Stromal cell of bone marrow (primary cell): ENCODE data around the gene PROM1.

ENCODE experiments used
- DNase-seq: peaks from one replicate; pipeline ENCODE4 v3.0.0-alpha.2; 2012; ENCODE audit warnings: low read depth

PROM1 gene, protein sequence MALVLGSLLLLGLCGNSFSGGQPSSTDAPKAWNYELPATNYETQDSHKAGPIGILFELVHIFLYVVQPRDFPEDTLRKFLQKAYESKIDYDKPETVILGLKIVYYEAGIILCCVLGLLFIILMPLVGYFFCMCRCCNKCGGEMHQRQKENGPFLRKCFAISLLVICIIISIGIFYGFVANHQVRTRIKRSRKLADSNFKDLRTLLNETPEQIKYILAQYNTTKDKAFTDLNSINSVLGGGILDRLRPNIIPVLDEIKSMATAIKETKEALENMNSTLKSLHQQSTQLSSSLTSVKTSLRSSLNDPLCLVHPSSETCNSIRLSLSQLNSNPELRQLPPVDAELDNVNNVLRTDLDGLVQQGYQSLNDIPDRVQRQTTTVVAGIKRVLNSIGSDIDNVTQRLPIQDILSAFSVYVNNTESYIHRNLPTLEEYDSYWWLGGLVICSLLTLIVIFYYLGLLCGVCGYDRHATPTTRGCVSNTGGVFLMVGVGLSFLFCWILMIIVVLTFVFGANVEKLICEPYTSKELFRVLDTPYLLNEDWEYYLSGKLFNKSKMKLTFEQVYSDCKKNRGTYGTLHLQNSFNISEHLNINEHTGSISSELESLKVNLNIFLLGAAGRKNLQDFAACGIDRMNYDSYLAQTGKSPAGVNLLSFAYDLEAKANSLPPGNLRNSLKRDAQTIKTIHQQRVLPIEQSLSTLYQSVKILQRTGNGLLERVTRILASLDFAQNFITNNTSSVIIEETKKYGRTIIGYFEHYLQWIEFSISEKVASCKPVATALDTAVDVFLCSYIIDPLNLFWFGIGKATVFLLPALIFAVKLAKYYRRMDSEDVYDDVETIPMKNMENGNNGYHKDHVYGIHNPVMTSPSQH

DNA sequence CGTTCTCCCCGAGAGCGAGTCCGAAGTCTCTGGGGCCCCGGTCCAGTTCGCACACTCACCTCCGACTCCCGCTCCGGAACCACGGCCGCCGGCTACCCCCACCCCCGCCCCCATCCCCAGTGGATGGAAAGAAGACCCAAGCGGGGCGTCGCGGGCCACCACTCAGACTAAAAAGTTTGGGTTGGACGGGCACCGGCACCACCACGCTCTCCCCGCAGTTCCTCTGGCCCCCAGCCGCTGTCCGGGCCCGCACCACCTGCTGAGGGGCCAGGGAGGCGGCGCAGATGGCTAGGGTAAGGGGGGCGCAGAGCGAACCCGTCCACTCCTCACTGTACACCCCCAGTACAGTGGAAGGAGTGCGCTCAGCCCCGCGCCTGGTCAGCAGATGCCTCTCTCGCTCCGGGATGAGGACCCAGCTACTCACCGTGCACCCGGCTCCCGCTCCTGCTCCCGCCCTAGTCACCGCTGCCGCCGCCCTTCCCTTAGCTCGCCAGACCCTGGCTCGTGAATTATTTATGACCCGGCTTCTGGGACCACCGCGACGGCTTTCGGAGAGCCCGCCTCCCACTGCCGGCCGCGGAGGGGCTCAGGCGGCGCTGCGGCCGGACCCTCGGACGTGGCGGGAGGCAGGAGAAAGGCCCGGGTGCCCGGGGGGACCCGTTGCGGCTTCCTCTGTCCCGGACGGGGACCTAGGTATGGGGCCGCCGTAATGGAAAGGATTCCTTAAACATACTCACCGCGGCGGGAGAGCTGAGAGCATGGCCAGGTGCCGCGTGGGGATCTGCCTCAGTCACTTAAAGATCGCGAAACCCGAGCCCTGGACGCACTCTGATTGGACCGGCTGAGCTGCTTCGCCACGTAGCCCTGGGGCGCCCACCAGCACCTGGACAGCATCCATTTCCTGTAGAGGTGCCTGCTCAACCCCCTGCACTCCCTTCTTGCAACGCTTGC, at the start of gene PROM1:
Gene PROM1, minus strand, starts transcription at position 783 of the 951 bp plus-strand sequence. CDS start 8,117 bp downstream, outside the sequence.
- no peak for DNase-seq

DNA sequence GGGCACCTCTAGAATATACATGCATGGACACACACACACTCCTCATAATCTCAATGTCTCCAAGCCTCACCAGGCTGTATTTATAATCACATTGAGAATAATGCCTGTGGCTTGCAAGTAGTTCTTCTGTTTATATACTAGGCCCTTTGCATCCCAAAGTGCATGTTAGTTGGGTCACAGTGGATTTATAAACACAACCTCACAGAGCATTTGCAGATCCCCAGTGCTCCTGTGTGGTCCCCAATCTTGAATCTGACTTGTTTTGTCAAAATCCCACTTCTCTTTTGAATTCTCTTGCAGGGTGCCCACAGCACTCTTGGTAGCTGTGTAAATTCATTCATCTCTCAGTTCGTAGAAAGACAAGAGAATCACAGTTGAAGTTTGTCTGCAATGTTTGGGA, 49.6 kb upstream of the PROM1 start:
- no peak for DNase-seq

DNA sequence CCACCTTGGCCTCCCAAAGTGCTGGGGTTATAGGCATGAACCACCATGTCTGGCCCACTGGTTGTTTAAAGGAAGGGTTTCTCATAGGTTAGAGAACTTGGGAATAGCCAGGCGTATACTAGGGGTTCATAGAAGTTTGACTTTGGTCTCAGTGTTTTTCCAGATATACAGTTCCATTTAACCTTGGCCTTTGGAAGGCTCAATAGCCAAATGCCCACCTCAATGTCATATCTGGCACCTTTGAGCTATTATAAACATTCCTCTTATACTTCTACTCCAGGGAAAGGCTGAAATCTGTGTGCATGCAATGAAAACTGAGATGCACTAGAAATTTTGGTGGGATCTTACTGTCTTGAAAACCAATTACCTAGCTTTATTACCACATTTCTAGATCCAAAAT, 47.5 kb upstream of the PROM1 start:
- DNase-seq = no peak

DNA sequence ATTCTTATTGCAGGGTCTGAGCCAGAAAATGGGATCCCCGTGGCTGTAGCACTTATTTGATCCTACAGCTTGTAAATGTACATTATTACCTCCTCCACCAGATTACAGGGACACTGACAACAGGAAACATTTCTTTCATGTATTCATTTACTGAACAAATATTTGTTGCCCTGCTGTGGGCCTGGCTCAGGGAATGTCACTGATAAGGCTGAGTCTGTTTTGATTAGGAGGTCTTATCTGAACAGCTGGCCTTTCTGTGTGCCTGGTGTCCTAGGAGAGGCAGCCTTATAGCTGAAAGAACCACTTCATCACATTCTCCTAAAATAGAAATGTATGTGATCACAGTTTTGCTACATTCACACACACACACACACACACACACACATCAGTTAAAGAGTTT, 45.5 kb upstream of the PROM1 start:
- no peak for DNase-seq

DNA sequence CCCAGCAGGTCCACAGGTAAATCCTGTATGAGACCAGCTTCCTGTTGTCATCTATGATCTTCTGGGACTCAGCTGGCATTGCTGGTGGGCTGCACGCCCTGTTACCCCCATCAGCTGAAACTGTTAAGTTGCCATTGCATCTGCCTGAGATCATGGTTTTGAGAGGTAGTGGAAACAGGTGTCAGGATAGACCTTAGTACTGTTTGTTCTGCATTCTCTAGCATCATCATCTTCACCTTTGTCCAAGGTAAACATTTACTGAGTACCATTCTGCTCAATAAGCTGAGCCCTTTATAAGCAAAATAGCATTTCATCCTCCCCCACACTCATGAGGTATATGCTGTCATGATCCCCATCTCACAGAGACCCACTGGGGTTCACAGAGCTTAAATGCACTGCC, 42.9 kb upstream of the PROM1 start:
- DNase-seq = no peak

DNA sequence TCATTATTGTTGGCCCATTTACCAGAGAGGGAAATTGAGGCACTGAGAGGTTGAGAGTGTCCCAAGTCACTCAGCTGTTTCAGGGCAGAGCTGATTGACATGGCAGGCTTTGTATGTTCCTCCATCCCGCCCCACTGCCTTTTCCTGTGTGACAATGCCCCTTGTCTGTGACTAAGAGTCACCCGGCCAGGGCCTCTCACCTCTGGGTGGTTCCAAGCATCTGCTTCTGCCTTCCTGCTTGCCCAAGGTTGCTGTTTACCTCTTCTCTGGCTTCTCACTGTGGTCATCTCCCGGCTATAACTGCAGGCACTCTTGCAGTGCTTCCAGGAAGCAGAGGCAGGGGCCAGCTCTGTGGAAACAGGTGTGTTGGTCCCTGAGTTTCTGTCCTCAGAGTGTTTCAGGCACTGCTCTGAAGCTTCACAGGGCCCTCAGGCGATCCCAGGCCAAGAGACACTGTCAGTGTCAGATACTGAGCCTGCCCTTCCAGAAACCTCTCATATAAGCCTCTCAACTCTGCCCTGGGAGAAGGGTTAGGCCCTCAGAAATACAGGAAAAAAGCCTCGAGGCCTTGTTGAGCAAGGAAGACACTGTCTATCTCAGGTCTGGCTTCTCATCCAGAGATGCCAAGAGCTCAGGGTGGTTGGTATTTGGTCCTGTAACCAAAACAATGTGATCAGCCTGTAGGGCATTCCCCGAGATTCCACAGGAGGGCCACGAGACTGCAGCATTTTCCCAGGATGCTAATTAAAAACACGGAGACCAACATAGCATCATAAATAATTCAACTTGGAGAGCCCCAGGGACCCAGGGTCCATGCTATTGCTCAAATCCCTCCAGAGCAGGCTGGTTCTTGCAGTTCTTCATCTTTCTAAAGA, 42.0 kb upstream of the PROM1 start:
- no peak for DNase-seq

DNA sequence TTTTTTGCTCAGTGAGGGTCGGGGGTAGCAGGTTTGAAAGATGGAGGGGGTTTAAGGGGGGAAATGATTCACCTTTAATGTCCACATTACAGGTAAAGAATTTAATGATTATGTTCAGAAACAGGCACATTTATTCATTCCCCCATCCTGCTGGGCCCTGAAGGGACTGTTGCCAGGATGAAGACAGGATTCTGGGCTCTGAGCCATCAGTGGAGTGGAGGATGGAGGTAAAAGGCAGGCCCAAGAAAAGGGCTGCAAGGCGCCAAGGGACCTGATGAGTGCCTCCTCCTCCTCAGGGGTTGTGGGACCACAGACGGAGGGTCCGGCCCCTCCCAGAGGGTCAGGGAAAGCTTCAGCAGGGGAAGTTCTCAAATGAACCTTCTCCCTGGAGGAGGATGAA, 40.4 kb upstream of the PROM1 start:
- DNase-seq = no peak

DNA sequence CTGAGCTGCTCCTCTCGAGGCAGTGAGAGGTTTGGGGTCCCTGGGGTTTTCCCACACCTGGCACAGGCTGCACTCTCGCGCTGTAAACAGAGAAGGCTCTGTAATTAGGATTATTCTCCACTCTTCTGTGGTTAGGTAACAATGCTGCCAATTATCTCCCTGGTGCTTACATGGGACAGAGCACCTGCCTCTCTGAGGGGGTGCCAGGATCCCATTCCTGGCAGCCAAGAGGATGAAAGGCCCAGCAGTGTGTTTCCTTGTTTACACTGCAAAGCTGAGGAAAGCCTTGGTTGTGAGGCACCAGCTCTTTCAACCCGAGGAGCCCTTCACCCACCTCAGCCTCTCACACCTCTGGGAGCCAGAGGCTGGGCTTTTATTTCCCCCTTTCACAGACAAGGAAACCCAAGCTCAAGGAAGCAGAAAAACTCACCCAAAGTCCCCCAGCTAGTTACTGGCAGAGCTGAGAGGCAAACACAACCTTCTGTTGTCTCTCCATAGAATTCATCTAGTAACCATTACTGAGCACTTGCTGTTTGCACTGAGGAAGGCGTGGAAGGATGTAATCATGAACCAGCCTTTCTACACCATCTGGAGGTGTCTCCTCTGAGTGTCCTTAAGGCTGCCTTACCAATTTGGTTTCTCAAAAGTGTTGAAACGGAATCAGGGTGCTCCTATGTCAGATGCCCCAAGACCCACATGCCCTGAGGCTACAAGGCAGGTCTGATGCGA, 39.7 kb upstream of the PROM1 start:
- no peak for DNase-seq

DNA sequence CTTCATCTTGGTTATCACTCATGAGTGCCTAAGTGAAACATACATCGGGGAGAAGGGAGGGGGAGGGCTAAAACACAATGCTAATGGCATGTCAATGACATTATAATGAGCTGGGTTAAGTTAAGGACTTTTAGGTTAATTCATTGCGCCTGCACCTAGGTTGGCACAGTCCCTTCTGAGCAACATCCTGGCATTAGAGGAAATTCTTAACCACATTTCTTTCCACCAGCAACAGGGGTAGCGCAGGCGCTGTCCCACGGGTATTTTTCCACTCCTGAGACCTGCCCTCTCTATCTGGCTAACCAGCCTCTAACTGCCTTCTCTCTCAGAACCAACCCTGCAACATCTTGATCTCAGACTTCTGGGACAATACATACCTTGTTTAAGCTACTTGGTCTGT, 39.0 kb upstream of the PROM1 start:
- no peak for DNase-seq

DNA sequence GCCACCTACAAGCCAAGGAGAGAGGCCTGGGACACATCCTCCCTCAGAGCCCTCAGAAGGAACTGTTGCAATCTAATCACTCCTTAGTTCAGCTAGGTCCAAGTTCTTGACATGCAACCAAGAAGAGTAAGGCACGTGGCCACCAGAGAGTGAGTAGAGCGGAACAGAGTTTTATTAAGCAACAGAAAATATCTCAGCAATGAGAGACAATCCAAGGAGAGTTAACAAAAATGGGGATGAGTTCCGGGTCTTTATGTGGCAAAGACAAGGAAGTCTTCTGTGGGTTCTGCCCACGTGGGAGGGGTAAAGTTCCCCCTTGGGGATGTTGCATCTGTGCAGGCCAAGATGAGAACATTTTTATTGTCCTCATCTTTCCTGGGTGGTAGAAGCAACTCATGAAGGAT, 38.5 kb upstream of the PROM1 start:
- no peak for DNase-seq

DNA sequence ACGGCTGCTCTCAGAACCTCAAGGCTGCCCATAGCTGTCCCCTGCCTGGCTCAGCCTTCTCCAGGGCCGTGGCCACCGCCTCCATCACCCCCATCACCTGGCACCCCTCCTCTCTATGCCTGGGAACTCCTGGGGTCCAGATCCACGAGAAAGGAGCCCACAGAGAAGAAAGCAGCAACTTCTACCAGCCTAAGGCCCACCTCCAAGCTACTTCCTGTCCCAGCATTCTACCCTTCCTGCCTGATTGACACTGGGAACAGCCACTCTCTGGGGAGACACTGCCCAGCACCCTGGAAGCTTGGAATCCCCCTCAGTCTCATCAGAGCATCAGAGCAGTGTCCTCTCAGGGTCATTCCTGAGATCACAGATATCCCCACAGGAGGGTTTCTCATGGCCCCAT, 36.9 kb upstream of the PROM1 start:
- no peak for DNase-seq

DNA sequence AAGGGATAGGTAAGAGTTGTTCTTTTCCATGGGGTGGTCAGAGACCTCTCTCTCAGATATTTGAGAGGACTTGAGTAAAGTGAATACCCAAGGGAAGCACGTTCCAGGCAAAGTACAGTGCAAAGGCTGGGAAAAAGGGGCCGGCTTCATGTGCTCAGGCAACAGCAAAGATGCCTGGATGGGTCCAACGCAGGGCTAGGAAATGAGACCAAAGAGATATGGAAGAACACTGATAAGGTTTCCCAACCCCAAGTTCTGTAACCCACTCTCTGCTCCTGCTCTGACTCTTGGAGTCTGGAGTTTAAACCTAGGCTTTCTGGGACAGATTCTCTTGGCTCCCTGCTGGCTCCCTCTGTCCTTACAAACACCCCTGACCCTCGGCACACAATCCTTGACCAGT, 36.2 kb upstream of the PROM1 start:
- no peak for DNase-seq

DNA sequence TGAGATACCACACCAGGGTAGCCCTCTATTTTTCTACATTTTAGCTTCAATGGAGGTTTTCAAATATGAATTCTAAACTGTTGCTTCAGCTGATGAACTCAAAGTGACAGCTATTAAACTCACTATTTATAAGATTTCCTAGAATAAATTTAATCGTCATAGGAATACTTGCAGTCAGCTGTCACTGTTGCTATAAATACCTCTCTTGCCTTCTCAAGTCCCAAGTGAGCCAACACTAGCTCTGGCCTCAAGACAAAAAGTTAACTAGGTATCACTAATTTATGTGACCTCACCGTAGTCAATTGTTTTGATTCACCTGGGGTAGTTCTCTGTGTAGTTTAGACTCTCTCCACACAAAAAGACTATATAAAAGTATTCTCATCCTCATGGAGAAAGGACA, 34.3 kb upstream of the PROM1 start:
- no peak for DNase-seq

DNA sequence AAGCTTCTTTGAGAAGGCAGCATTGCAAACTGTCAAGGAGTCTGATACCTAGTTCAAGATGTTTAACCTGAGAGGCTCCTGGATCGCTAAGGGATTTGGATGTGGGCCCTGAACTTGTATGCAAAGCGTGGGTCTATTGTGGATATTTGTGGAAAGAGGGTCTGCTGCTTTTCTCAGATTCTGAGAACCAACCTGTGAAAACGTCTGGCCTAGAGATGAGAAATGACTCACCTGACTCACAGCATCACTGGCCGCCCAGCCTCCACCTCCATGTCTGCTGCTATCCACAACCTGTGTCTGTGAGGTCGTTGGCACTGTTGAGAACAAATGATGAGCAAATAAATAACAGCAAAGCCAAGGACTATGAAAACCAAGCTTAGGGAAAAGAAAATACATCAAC, 33.3 kb upstream of the PROM1 start:
- no peak for DNase-seq

DNA sequence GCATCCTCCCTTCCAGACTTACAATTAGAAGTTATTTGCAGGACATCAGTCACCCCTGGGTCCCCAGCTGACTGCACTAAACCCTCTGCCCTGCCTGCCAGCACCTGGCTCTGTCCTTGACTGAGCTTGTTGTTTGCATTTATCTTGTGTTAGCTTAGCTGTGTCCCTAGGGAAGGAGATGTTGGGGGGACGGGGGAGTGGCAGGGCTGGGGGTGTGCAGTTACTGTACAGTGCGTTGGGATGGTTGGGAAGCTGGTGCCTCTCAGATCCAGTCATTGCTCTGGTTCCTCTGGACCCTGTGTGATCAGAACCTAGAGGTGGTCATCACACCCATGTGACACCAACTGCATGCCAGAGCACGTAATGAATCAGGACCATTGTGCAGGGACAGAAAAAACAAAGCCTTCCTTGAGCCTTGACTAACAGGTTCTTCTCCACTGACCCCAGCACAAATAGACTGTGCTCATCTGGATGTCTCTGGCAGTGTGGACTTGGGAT, 32.7 kb upstream of the PROM1 start:
- DNase-seq = no peak

DNA sequence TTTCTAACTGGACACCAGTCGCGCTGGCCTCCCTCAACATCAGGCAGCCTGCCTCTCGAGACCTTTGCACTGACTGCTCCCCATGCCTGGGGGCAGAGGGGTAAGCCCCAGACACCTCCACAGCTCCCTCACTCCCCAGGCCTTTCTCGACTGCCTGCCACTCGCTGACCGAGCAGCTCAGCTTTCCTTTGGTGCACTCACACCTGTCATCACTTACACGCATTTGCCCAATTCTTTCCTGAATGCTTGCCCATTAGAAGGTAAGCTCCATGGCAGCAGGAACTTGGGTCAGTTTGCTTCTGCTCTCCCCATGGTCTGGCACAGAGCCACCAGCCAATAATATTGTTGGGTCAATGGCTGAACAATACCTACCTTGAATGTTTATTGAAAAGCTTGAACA, 32.2 kb upstream of the PROM1 start:
- DNase-seq = no peak

DNA sequence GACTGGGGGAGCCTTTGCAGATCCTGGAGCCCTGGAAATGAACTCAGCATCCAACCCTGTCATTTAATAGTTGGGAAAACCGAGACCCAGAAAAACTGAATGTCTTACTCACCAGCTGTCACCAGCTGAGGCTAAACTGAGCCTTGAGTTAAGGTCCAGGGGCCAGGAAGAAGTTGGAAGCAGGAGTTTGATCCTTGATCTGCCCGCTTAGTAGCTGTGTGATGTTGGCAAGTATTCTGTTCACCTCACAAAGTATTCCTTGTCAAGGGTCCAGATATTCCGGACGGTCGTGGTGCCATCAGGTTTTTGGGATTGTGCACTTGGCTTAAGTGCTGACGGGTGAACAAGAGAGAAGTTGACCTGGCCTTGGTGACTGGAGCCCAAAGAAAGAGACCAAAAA, 30.7 kb upstream of the PROM1 start:
- no peak for DNase-seq

DNA sequence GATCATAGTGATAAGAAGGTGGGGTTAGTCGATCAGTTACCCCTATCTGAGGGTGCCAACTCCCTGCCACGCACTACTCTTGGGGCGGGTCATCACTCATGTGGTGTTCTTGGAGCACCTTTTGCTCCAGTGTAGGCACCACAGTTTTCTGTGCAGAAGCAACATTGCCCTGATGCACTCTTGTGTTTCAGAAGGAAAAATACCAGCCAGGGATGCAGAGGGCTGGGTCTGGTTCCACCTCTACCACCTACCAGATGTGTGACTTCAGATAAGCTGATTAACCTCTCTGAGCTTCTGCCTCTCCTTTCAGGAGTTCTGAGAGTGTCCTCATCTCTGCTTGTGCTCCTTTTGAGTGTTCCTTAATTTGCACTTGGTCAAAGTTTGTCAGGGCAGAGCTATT, 29.9 kb upstream of the PROM1 start:
- DNase-seq = no peak

DNA sequence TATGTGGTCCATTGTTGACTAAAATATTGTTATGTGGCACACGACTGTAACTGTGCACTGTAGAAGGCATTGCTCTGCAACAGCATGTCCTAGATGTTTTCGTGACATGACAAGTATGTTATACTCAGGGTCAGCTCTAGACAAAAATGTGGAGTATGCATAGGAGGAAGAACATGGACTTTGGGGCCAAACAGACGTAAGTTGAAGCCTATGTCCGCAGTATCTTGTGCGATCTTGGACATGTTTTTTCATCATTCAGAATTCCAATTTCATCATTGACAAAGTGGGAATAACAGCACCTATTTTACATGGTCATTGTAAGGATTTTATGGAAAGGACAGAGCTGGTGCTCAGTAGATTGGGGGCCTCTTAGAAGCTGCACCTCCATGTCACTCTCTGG, 27.7 kb upstream of the PROM1 start:
- DNase-seq = no peak

DNA sequence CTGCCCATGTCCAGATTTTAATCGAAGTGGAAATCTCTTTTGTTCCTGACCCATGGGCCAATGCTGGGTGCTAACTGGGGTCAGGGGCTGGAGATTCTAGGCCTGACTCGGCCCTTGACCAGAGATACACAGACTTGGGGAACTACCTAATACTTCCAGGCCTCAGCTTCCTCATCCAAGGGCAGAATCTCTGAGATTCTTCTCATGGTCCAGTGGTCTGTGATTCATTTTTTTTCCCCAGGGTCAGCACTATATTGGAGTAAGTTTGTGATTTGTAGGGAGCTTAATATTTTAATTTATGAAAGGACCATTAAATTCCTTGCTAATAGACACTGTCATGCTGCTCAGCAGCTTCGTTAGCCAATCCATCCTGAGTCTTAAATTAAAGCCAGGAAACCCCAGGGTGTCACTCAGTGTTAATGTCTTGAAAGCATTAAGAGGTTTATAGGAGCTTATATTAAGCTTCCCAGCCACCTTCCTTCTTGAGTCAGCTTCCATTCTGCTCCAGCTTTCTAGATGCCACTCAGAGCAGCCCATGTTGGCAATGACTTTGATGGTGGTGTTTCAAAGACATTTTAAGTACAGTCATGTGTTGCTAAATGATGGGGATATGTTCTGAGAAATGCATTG, 27.0 kb upstream of the PROM1 start:
- DNase-seq = no peak
